GM23338 (cell line): ENCODE data around the gene NRP2. TPM values are rescaled to one million over a fixed set of nuclear protein-coding genes. Genes with fewer than 3 reads are reported as not detected.

Experiments
- CTCF ChIP-seq, 2 experiments: fragments of 200-600 bp in 1 of 2; sonication (generic) in 1 of 2; conservative IDR thresholded peaks; 2 replicates each; pipeline versions ENCODE4 v1.5.1 to v1.6.1; 2016 to 2017; ENCODE audit warnings: antibody characterized with exemption in 2 of 2, low read depth in 2 of 2, mild to moderate bottlenecking in 2 of 2, moderate library complexity in 1 of 2
- EZH2 ChIP-seq: fragments of 200-600 bp; sonication (generic); IDR thresholded peaks from one replicate; pipeline ENCODE4 v1.8.0; 2017; ENCODE audit warnings: antibody characterized with exemption, mild to moderate bottlenecking, low read depth; ENCODE audit not compliant: unreplicated experiment
- EZH2phosphoT487 ChIP-seq: fragments of 200-600 bp; sonication (generic); IDR thresholded peaks from one replicate; pipeline ENCODE4 v1.8.1; 2018; ENCODE audit warnings: antibody characterized with exemption; ENCODE audit not compliant: unreplicated experiment
- JUNB ChIP-seq: IDR thresholded peaks from one replicate; pipeline ENCODE4 v1.6.1; 2016; ENCODE audit warnings: antibody characterized with exemption; ENCODE audit not compliant: unreplicated experiment
- NANOG ChIP-seq: IDR thresholded peaks from 2 replicates; pipeline ENCODE4 v1.6.1; 2016; ENCODE audit warnings: antibody characterized with exemption, borderline replicate concordance
- STAT1 ChIP-seq: IDR thresholded peaks from one replicate; pipeline ENCODE4 v1.6.1; 2016; ENCODE audit warnings: antibody characterized with exemption; ENCODE audit not compliant: unreplicated experiment
- ZNF114 ChIP-seq: fragments of 250-450 bp; sonication (Bioruptor Pico); IDR thresholded peaks from 2 replicates; pipeline ENCODE4 v1.5.0; 2020; ENCODE audit warnings: mild to moderate bottlenecking, moderate library complexity
- polyA plus RNA-seq: library from polyadenylated mRNA; unstranded; fragments of >200 nt; fragmentation: Nextera tagmentation; extraction: Ambion mirVana; gene quantifications from 2 replicates; pipeline ENCODE4 v1.2.1, GENCODE V29; 2016
- total RNA-seq: library from RNA; depleted of rRNA; stranded (reverse); fragments of >200 nt; shearing (Covaris generic); gene quantifications from 2 replicates; pipeline ENCODE4 v1.2.3, GENCODE V29; 2014
- TF ChIP-seq, protein P1 (sequence below): fragments of 250-450 bp; sonication (Bioruptor Pico); IDR thresholded peaks from 2 replicates; pipeline ENCODE4 v1.5.0; 2020; ENCODE audit warnings: mild to moderate bottlenecking, moderate library complexity
- TF ChIP-seq, protein P2 (sequence below): IDR thresholded peaks from 2 replicates; pipeline ENCODE4 v1.6.1; 2016; ENCODE audit warnings: antibody characterized with exemption

The NRP2 gene
- total and polyA plus RNA-seq, 2 experiments from 2014 or later: 18.4 to 22.0 TPM

DNA sequence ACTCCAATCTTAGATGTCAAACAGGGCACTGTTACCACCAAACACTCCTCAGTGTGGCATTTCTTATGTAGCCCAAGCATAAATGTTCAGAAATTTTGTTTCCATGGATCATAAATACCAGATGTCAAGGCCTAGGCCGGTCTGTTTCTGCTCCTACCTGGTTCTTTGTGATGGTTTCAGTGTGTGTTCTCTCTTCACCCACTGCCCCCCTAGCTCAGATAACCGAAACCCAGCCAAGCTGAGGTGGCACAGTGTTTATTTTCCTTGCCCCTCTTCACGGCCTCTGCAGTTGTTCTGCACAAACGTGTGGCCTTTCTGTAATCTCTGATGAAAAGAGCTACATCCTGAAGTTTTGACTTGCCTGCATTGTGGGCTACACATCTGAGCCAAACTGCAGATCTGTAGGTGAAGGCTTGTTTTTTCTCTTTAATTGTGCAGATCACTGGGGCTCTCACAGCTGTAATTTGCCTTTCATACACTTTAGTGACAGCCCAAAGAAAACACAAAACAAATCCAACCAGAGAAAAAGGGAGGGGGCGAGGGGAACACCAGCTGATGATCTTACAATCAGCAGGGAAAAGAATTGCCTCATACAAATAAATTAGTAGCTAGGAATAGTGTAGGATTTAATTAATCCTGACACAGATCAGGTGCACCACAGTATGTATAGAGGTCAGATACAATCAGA, 99.1 kb downstream of the NRP2 start (continued):
- TF ChIP-seq, protein P1, sequence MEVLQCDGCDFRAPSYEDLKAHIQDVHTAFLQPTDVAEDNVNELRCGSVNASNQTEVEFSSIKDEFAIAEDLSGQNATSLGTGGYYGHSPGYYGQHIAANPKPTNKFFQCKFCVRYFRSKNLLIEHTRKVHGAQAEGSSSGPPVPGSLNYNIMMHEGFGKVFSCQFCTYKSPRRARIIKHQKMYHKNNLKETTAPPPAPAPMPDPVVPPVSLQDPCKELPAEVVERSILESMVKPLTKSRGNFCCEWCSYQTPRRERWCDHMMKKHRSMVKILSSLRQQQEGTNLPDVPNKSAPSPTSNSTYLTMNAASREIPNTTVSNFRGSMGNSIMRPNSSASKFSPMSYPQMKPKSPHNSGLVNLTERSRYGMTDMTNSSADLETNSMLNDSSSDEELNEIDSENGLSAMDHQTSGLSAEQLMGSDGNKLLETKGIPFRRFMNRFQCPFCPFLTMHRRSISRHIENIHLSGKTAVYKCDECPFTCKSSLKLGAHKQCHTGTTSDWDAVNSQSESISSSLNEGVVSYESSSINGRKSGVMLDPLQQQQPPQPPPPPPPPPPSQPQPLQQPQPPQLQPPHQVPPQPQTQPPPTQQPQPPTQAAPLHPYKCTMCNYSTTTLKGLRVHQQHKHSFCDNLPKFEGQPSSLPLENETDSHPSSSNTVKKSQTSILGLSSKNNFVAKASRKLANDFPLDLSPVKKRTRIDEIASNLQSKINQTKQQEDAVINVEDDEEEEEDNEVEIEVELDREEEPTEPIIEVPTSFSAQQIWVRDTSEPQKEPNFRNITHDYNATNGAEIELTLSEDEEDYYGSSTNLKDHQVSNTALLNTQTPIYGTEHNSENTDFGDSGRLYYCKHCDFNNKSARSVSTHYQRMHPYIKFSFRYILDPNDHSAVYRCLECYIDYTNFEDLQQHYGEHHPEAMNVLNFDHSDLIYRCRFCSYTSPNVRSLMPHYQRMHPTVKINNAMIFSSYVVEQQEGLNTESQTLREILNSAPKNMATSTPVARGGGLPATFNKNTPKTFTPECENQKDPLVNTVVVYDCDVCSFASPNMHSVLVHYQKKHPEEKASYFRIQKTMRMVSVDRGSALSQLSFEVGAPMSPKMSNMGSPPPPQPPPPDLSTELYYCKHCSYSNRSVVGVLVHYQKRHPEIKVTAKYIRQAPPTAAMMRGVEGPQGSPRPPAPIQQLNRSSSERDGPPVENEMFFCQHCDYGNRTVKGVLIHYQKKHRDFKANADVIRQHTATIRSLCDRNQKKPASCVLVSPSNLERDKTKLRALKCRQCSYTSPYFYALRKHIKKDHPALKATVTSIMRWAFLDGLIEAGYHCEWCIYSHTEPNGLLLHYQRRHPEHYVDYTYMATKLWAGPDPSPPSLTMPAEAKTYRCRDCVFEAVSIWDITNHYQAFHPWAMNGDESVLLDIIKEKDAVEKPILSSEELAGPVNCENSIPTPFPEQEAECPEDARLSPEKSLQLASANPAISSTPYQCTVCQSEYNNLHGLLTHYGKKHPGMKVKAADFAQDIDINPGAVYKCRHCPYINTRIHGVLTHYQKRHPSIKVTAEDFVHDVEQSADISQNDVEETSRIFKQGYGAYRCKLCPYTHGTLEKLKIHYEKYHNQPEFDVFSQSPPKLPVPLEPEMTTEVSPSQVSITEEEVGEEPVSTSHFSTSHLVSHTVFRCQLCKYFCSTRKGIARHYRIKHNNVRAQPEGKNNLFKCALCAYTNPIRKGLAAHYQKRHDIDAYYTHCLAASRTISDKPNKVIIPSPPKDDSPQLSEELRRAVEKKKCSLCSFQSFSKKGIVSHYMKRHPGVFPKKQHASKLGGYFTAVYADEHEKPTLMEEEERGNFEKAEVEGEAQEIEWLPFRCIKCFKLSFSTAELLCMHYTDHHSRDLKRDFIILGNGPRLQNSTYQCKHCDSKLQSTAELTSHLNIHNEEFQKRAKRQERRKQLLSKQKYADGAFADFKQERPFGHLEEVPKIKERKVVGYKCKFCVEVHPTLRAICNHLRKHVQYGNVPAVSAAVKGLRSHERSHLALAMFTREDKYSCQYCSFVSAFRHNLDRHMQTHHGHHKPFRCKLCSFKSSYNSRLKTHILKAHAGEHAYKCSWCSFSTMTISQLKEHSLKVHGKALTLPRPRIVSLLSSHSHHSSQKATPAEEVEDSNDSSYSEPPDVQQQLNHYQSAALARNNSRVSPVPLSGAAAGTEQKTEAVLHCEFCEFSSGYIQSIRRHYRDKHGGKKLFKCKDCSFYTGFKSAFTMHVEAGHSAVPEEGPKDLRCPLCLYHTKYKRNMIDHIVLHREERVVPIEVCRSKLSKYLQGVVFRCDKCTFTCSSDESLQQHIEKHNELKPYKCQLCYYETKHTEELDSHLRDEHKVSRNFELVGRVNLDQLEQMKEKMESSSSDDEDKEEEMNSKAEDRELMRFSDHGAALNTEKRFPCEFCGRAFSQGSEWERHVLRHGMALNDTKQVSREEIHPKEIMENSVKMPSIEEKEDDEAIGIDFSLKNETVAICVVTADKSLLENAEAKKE (CRISPR knock-in tag): no peak
- TF ChIP-seq NANOG: no peak
- no peak for TF ChIP-seq EZH2
- TF ChIP-seq, protein P2, sequence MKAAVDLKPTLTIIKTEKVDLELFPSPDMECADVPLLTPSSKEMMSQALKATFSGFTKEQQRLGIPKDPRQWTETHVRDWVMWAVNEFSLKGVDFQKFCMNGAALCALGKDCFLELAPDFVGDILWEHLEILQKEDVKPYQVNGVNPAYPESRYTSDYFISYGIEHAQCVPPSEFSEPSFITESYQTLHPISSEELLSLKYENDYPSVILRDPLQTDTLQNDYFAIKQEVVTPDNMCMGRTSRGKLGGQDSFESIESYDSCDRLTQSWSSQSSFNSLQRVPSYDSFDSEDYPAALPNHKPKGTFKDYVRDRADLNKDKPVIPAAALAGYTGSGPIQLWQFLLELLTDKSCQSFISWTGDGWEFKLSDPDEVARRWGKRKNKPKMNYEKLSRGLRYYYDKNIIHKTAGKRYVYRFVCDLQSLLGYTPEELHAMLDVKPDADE: no peak
- no peak for TF ChIP-seq ZNF114 (CRISPR knock-in tag)
- no peak for TF ChIP-seq CTCF (conservative IDR thresholded peaks at IDR 0.05; ENCODE audit: low read depth in 2 of 2)
- TF ChIP-seq STAT1: no peak
- no peak for TF ChIP-seq JUNB
- no peak for TF ChIP-seq EZH2phosphoT487
